MCF 10A (cell line): ENCODE measurements around the gene FANCI. TPM values are rescaled to one million over a fixed set of nuclear protein-coding genes. Genes with fewer than 3 reads are reported as not detected.

Source experiments
- BruUV-seq: library from RNA; stranded (reverse); fragments of 400-500 nt; replicated peaks from 2 replicates; lab custom pipeline; 2021; lab: Mats Ljungman, UMichigan
- CTCF ChIA-PET: fragments of 300-600 bp; sonication (Branson Sonifier 250); formaldehyde crosslinking; extraction: SDS; loops from one replicate; lab custom pipeline; 2021; ENCODE audit warnings: antibody characterized with exemption, inconsistent platforms; lab: Yijun Ruan, JAX
- POLR2A ChIA-PET: fragments of 300-600, 350-650 bp; sonication (Branson Sonifier 250); formaldehyde crosslinking; extraction: SDS; loops from one replicate; lab custom pipeline; 2020; ENCODE audit warnings: antibody characterized with exemption, inconsistent platforms; lab: Yijun Ruan, JAX
- DNase-seq: peaks from one replicate; pipeline ENCODE4 v3.0.0-alpha.2; 2018; ENCODE audit not compliant: unreplicated experiment
- H3K27ac Mint-ChIP-seq: one replicate; pipeline ENCODE4 v1.8.0; 2022; ENCODE audit warnings: mild to moderate bottlenecking, low read depth, mixed read lengths; ENCODE audit not compliant: unreplicated experiment
- H3K27me3 Mint-ChIP-seq: one replicate; pipeline ENCODE4 v1.8.0; 2022; ENCODE audit warnings: mixed read lengths; ENCODE audit not compliant: insufficient read depth, unreplicated experiment
- H3K36me3 Mint-ChIP-seq: one replicate; pipeline ENCODE4 v1.8.0; 2022; ENCODE audit warnings: mild to moderate bottlenecking, moderate library complexity, mixed read lengths; ENCODE audit not compliant: insufficient read depth, unreplicated experiment
- H3K4me1 Mint-ChIP-seq: one replicate; pipeline ENCODE4 v1.8.0; 2022; ENCODE audit warnings: mixed read lengths; ENCODE audit not compliant: insufficient read depth, unreplicated experiment
- H3K4me3 Mint-ChIP-seq: one replicate; pipeline ENCODE4 v1.8.0; 2022; ENCODE audit warnings: mild to moderate bottlenecking, moderate library complexity, mixed read lengths; ENCODE audit not compliant: unreplicated experiment
- H3K9me3 Mint-ChIP-seq: one replicate; pipeline ENCODE4 v1.8.0; 2022; ENCODE audit warnings: mixed read lengths; ENCODE audit not compliant: unreplicated experiment
- CTCF ChIP-seq: fragments of 200-600 bp; IDR thresholded peaks from one replicate; pipeline ENCODE4 v1.8.0; 2022; ENCODE audit warnings: antibody characterized with exemption, mild to moderate bottlenecking; ENCODE audit not compliant: unreplicated experiment
- intact Hi-C: fragments of 100-400 bp; cut with micrococcal nuclease; formaldehyde crosslinking; loops from 2 replicates; pipeline ENCODE4 v1.14.1; 2022
- total RNA-seq: library from RNA; stranded (reverse); gene quantifications from 2 replicates; pipeline ENCODE4 v1.2.3, GENCODE V29; 2022

Gene FANCI
- total RNA-seq, 1 experiment from 2014 or later: 34.0 TPM

- Mint-ChIP-seq H3K27ac (no peak overlapping the region), H3K4me1 (no peaks in the 10 kb centered on the region), H3K9me3 (no peaks in the 10 kb centered on the region), H3K27me3 (no peaks in the 10 kb centered on the region), H3K4me3 (no peak overlapping the region), H3K36me3 (peaks cover 83% of the 10 kb centered on the region)
- TF ChIP-seq CTCF: no peak
- no peak for DNase-seq
- no TSS peak for BruUV-seq
- ChIA-PET POLR2A (interaction anchor here (0.6 kb wide), 1 partner anchor 12 kb away, joined by 3 read pairs; no protein-coding TSS in a partner anchor), CTCF (interaction anchor here (2.1 kb wide), 1 partner anchor 39 kb away, joined by 5 read pairs; no protein-coding TSS in a partner anchor)
- intact Hi-C loops: no loop called here
Measured at GRCh38 chr15:89319678-89320077, 75.9 kb downstream of the FANCI start.

GRCh38 chr15:89320200-89320599 lies 76.4 kb downstream of the FANCI start:
- ChIA-PET POLR2A (interaction anchor here (0.6 kb wide), 1 partner anchor 45 kb away, joined by 3 read pairs; no protein-coding TSS in a partner anchor), CTCF (interaction anchor here (2.1 kb wide), 1 partner anchor 38 kb away, joined by 5 read pairs; no protein-coding TSS in a partner anchor)
- intact Hi-C loops: no loop called here
- no TSS peak for BruUV-seq
- Mint-ChIP-seq H3K27me3 (no peaks in the 10 kb centered on the region), H3K4me3 (no peak overlapping the region), H3K9me3 (no peaks in the 10 kb centered on the region), H3K27ac (no peak overlapping the region), H3K36me3 (peaks cover 86% of the 10 kb centered on the region), H3K4me1 (no peaks in the 10 kb centered on the region)
- no peak for TF ChIP-seq CTCF
- no peak for DNase-seq

- no peak for DNase-seq
- ChIA-PET POLR2A (no interaction called here), CTCF (interaction anchor here (0.6 to 1.7 kb wide), 5 partner anchors 10 to 114 kb away, joined by 3 read pairs; no protein-coding TSS in a partner anchor)
- Mint-ChIP-seq H3K27ac (no peak overlapping the region), H3K36me3 (peaks cover 82% of the 10 kb centered on the region), H3K27me3 (no peaks in the 10 kb centered on the region), H3K9me3 (no peaks in the 10 kb centered on the region), H3K4me3 (no peak overlapping the region), H3K4me1 (no peaks in the 10 kb centered on the region)
- BruUV-seq: no TSS peak
- TF ChIP-seq CTCF: peak; percentile 12
- intact Hi-C loops: no loop called here
Measured at GRCh38 chr15:89321521-89322410, 78.0 kb downstream of the FANCI start.

- H3K36me3 Mint-ChIP-seq: peaks cover 77% of the 10 kb centered on the region
- intact Hi-C loops: no loop called here
Measured at GRCh38 chr15:89322822-89323221, 79.0 kb downstream of the FANCI start.

More at GRCh38 chr15:89322822-89323221, 79.0 kb downstream of the FANCI start:
- ChIA-PET POLR2A (no interaction called here), CTCF (interaction anchor here (1.2 kb wide), 1 partner anchor 34 kb away, joined by 3 read pairs; no protein-coding TSS in a partner anchor)
- H3K4me1 Mint-ChIP-seq: no peaks in the 10 kb centered on the region
- H3K27ac Mint-ChIP-seq: no peak overlapping the region
- H3K9me3 Mint-ChIP-seq: no peaks in the 10 kb centered on the region
- no peak for DNase-seq
- H3K27me3 Mint-ChIP-seq: no peaks in the 10 kb centered on the region
- no peak for TF ChIP-seq CTCF
- no peak overlapping the region for H3K4me3 Mint-ChIP-seq
- BruUV-seq: no TSS peak
